Mucosa of stomach (tissue), 1 donor: Measurements from ENCODE around the gene ZNF28.
"Not testable (repeated sequence)": the region's sequence is repeated elsewhere in the genome, so short reads cannot be mapped to it uniquely, and the experiment has no call there.

Experiments
- H3K27me3 ChIP-seq: one replicate; pipeline ENCODE4 v1.7.0; 2013; ENCODE audit warnings: mild to moderate bottlenecking, low read length; ENCODE audit not compliant: control insufficient read depth, insufficient read depth
- H3K36me3 ChIP-seq: one replicate; pipeline ENCODE4 v1.7.0; 2013; ENCODE audit warnings: low read length; ENCODE audit not compliant: control insufficient read depth, insufficient read depth
- H3K4me1 ChIP-seq: one replicate; pipeline ENCODE4 v1.7.0; 2013; ENCODE audit warnings: mild to moderate bottlenecking, low read length; ENCODE audit not compliant: control insufficient read depth, insufficient read depth
- H3K4me3 ChIP-seq: one replicate; pipeline ENCODE4 v1.7.0; 2013; ENCODE audit warnings: low read length
- H3K9ac ChIP-seq: one replicate; pipeline ENCODE4 v1.7.0; 2013; ENCODE audit warnings: mild to moderate bottlenecking, low read length, moderate library complexity
- H3K9me3 ChIP-seq: one replicate; pipeline ENCODE4 v1.7.0; 2013; ENCODE audit warnings: mild to moderate bottlenecking, low read length, moderate library complexity; ENCODE audit not compliant: control insufficient read depth
- donor health status: Pancreatic carcinoma.

Gene ZNF28

DNA sequence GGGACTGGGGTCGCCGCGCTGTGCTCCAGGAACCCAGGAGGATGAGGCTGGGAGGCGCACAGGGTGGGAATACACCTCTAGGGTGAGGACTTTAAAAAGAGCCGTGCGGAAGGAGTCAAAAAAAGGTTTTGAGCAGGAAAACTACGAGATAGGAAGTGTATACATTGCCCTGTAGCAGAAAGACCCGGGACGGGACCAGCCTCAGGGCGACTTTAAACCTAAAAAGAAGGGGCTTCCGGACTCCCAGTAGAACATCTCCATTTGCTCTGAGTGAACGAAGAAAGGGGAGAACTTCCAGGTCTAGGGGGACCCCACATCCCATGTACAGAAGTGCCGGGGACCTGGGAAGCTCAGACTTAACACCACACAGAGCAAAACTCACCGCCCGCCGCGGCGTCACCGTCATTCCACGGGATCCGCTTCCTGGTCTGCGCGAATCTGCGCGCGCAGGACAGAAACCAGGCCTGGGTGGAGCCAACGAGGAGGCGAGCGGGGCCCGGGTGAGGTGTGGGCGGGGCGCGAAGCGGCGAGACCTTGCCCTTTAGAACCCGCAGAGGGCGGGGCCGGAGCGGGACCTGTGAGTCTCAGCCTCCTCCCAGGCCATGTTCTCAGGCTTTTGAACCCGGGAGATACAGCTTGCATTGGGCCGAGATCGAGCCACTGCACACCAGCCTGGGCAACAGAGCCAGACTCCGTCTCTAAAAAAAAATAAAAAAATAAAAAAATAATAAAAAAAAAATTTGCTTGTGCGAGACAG is at the start of gene ZNF28:
ZNF28 (minus strand) TSS at position 430 of the 757 bp plus-strand sequence. CDS start 3,675 bp downstream, outside the sequence.
- not testable (repeated sequence) for H3K36me3 ChIP-seq, H3K27me3 ChIP-seq, H3K4me1 ChIP-seq, H3K9me3 ChIP-seq
- Histone ChIP-seq H3K9ac (peak within 1 kb of the TSS; percentile 75), H3K4me3 (peak within 1 kb of the TSS; percentile 84)

DNA sequence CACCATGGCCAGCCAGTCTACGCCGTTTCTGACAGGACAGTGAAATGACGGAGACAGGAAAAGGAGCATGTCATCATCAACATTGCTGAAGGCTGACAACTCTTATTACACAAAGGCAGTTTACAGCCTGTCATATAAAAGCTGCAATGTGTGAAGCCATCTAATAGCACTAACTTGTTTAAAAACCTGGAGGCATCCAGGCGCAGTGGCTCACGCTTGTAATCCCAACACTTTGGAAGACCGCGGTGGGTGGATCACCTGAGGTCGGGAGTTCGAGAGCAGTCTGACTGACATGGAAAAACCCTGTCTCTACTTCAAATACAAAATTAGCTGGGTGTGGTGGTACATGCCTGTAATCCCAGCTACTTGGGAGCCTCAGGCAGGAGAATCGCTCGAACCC is 46.6 kb upstream of the ZNF28 start:
- H3K27me3 ChIP-seq, H3K9me3 ChIP-seq, H3K4me3 ChIP-seq, H3K9ac ChIP-seq, H3K4me1 ChIP-seq, H3K36me3 ChIP-seq: not testable (repeated sequence)

DNA sequence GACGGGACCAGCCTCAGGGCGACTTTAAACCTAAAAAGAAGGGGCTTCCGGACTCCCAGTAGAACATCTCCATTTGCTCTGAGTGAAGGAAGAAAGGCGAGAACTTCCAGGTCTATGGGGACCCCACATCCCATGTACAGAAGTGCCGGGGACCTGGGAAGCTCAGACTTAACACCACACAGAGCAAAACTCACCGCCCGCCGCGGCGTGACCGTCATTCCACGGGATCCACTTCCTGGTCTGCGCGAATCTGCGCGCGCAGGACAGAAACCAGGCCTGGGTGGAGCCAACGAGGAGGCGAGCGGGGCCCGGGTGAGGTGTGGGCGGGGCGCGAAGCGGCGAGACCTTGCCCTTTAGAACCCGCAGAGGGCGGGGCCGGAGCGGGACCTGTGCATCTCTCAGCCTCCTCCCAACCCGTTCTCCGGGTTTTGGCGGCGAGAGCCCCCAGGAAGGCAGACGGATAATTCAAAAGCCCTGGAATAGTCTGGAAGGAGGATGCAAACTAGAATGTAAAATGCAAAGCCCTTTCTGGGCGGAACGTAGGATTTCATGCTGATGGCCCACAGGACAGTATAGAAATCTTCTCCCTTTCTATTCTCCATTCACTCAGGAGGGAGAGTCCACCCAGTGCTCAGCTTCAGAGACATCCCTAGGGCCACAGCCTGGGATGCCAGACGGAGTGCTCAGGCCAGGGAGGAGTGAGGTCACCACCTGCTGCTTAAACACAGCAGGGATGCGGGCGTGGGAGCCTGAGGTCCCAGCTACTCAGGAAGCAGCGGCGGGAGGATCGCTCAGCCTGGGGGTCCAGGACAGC is 36.2 kb upstream of the ZNF28 start, which contains the start of gene ZNF468:
ZNF468 (minus strand) TSS at position 242 of the 814 bp plus-strand sequence. CDS start 3,347 bp downstream, outside the sequence.
- not testable (repeated sequence) for H3K27me3 ChIP-seq, H3K36me3 ChIP-seq, H3K9me3 ChIP-seq, H3K4me1 ChIP-seq
- peak within 1 kb of the TSS; percentile 86 for H3K9ac ChIP-seq
- H3K4me3 ChIP-seq, result peak within 1 kb of the TSS; percentile 69

DNA sequence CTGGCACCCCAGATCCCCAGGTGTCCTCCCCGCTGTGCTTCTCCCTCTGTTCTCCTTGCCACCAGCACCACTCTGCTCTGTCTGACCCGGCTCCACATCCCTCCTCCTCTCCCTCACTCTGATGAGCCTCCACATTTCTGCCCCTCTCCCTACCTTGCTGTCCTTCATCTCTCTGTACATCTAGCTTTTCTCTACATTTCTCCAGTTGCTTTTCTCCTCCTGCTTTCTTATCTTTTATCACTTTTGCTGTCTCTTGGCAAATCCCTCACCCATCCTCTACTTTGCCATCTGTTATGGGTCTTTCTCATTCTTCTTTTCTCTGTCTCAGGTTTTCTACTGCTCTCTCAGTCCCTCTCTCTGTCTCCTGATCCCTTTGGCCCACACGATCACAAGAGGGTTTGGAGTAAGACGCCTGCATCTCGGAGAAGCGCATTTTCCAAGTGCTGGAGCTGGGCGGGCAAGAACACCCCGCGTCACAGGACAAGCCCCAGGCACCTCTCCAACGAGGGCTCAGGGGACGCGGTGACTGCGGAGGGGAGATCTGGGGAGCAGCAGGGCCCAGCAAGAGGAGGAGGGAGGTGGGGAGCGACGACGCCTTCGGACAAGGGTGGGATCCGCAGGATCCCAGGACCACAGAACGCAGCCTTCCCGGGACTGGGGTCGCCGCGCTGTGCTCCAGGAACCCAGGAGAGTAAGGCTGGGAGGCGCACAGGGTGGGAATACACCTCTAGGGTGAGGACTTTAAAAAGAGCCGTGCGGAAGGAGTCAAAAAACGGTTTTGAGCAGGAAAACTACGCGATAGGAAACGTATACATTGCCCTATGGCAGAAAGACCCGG is 35.3 kb upstream of the ZNF28 start:
- peak overlapping the region; percentile 69 for H3K4me3 ChIP-seq
- not testable (repeated sequence) for H3K36me3 ChIP-seq, H3K4me1 ChIP-seq, H3K27me3 ChIP-seq, H3K9me3 ChIP-seq
- peak overlapping the region; percentile 86 for H3K9ac ChIP-seq

DNA sequence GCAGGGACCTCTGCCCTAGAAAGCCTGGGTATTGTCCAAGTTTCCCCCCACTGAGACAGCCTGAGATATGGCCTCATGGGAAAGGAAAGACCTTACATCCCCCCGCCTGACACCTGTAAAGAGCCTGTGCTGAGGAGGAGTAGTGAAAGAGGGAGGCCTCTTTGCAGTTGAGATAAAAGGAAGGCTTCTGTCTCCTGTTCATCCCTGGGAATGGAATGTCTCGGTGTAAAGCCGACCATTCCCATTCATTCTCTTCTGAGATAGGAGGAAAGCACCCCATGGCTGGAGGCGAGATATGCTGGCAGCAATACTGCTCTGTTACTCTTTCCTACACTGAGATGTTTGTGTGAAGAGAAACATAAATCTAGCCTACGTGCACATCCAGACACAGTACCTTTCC is 25.9 kb upstream of the ZNF28 start:
- not testable (repeated sequence) for H3K9ac ChIP-seq, H3K4me3 ChIP-seq, H3K27me3 ChIP-seq, H3K4me1 ChIP-seq, H3K9me3 ChIP-seq
- peaks cover 24% of the 10 kb centered on the region for H3K36me3 ChIP-seq

DNA sequence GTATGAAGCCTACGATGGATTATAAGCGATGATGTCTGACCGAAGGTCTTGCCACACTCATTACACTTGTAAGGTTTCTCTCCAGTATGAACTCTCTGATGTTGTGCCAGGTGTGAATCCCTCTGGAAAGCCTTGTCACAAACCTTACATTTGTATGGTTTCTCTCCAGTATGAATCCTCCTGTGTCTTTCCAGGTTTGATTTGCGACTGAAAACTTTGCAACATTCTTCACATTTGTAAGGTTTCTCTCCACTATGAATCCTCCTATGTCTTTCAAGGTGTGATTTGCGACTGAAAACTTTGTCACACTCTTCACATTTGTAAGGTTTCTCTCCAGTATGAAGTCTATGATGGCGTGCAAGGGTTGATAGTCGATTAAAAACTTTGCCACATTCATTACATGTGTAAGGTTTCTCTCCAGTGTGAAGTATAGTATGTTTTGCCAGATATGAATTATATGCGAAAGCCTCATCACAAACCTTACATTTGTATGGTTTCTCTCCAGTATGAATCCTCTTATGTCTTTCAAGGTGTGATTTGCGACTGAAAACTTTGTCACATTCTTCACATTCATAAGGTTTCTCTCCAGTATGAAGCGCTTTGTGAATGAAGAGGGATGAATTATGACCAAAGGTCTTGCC is 19.5 kb upstream of the ZNF28 start:
- not testable (repeated sequence) for H3K4me3 ChIP-seq, H3K27me3 ChIP-seq, H3K9ac ChIP-seq, H3K4me1 ChIP-seq
- Histone ChIP-seq H3K36me3 (peaks cover 23% of the 10 kb centered on the region), H3K9me3 (peaks cover 20% of the 10 kb centered on the region)

DNA sequence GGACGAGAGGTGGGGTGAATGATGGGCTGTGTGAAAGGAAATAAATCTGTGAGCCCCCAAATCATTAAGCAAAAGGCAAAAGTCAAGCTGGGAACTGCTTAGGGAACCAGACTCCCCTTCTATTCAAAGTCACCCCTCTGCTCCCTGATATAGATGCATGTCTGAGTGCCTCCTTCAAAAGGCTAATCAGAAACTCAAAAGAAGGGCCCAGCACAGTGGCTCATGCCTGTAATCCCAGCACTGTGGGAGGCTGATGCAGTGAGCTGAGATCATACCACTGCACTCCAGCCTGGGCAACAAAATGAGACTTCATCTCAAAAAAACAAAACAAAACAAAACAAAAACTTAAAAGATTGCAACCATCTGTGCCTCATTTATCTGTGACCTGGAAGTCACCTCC is 12.9 kb upstream of the ZNF28 start:
- not testable (repeated sequence) for H3K4me3 ChIP-seq, H3K9me3 ChIP-seq, H3K27me3 ChIP-seq, H3K4me1 ChIP-seq, H3K36me3 ChIP-seq, H3K9ac ChIP-seq

DNA sequence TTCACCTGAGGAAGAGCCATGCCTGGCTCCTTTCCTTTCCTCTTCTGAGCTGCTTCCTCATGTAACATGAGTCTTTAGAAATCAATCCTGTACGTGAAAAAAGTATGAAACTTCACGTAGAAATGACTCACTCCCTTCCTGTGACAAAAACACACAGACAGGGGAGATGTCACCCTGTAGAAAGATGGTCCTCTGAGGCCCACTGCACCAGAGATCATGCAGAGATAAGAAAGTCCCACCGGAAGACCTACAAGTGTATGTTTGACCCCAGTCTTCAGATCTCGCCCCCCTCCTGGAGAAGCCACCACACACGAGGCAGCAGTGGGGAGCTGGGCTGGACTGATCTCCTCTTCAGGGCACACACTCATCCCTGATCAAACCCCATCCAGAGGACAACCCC is 12.1 kb upstream of the ZNF28 start:
- H3K36me3 ChIP-seq, H3K4me1 ChIP-seq, H3K9me3 ChIP-seq, H3K4me3 ChIP-seq, H3K9ac ChIP-seq, H3K27me3 ChIP-seq: not testable (repeated sequence)

DNA sequence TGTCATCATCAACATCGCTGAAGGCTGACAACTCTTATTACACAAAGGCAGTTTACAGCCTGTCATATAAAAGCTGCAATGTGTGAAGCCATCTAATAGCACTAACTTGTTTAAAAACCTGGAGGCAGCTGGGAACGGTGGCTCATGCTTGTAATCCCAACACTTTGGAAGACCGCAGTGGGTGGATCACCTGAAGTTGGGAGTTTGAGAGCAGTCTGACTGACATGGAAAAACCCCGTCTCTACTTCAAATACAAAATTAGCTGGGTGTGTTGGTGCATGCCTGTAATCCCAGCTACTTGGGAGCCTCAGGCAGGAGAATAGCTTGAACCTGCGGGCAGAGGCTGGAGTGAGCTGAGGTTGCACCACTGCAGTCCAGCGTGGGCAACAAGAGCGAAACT is 8.4 kb upstream of the ZNF28 start:
- not testable (repeated sequence) for H3K9ac ChIP-seq, H3K4me3 ChIP-seq, H3K27me3 ChIP-seq, H3K9me3 ChIP-seq, H3K4me1 ChIP-seq, H3K36me3 ChIP-seq

DNA sequence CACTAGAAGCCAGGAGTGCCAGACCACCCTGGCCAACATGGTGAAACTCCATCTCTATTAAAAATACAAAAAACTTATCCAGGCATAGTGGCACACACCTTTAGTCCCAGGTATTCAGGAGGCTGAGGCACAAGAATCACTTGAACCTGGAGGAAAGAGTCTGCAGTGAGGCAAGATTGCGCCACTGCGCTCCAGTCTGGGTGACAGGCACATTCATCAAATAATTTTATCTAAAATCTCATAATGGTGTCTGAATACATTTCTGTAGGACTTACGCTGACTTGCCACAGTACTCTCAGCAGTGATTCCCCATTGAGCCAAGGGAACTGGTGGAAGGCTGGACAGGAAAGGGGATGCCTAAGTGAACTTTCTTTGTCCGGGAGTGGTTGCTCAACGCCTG is 4.3 kb upstream of the ZNF28 start:
- Histone ChIP-seq H3K9ac (no peak overlapping the region), H3K36me3 (no peaks in the 10 kb centered on the region), H3K9me3 (no peaks in the 10 kb centered on the region), H3K4me3 (no peak overlapping the region), H3K4me1 (no peaks in the 10 kb centered on the region), H3K27me3 (no peaks in the 10 kb centered on the region)

DNA sequence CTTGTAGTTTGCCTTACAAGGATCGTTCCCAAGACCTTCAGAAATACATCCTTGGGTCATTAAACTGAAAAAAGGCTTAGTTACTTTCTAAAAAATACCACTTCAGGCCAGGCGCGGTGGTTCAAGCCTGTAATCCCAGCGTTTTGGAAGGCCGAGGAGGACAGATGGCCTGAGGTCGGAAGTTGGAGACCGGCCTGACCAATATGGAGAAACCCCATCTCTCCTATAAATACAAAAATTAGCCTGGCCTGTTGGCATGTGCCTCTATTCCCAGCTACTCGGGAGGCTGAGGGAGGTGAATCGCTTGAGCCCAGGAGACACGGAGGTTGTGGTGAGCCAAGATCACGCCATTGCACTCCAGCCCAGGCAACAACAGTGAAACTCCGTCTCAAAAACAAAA is 2.2 kb upstream of the ZNF28 start:
- no peak overlapping the region for H3K9ac ChIP-seq
- peaks cover 3% of the 10 kb centered on the region for H3K4me1 ChIP-seq
- H3K4me3 ChIP-seq, result no peak overlapping the region
- H3K36me3 ChIP-seq, result no peaks in the 10 kb centered on the region
- no peaks in the 10 kb centered on the region for H3K27me3 ChIP-seq
- no peaks in the 10 kb centered on the region for H3K9me3 ChIP-seq
